Endometrial microvascular endothelial cells (primary cell): ENCODE results near the gene OPCML. TPM values are rescaled to one million over a fixed set of nuclear protein-coding genes. Genes with fewer than 3 reads are reported as not detected.

Source experiments
- in situ Hi-C: cut with HindIII; loops from 2 replicates; pipeline ENCODE4 v1.10.0; 2017; ENCODE audit warnings: low sequenced_read_pairs, low pct_unique_long_range_greater_than_20kb; ENCODE audit errors: inconsistent ontology term
- total RNA-seq: library from RNA; depleted of rRNA; stranded (reverse); fragments of >200 nt; gene quantifications from one replicate; pipeline ENCODE4 v1.2.3, GENCODE V29; 2015; ENCODE audit errors: inconsistent ontology term

OPCML gene
- total RNA-seq, 1 donor from 2014 or later, result not detected

DNA sequence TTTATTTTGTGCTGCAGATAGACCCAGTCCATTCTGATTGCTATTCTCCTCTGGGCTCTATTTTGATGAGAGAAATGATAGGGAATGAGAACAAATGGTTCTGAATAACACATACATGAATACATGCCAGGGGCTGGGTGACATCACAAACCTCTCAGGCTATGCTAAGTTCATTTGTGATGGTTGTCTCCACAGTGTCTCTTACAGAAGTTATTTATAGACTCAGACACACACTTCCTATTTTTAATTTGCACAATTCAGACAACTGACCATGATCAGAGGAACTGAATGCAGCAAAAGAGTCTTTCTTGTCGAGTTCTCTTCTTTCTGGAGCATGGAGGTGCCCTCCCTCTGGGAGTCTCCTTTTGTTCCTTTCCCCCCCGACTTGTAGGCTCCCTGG, 991.7 kb downstream of the OPCML start:
- in situ Hi-C loops, result no loop called here

DNA sequence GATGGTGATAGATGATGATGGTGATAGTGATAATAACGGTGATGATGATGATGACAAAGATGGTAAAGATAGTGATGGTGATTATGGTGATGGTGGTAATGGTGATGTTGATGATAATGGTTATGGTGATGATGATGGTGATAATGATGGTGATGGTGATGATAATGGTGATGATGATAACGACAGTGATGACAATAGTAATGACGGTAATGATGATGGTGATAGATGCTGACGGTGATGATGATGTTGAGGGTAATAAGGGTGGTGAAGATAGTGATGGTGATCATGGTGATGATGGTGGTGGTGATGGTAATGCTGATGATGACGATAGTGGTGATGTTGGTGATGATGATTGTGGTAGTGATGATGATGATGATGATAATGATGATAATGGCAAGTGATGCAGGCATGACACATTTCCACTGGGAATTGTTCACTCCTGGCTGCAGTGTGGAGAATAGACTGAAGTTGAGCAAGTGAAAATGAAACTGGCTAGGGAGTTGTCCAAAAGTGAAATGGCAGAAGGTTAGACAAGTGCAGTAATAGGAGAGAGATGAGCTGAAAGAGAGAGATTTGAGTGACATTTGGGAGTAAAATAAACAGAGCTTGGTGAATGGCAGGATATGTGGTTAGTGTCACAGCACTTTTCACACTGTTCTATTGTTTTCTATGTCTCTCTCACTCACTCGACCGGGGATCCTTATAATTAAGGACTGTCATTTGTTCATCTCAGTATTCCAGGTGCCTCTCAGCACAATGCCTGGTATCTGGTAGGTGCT, 992.5 kb downstream of the OPCML start:
- in situ Hi-C loops, result no loop called here

DNA sequence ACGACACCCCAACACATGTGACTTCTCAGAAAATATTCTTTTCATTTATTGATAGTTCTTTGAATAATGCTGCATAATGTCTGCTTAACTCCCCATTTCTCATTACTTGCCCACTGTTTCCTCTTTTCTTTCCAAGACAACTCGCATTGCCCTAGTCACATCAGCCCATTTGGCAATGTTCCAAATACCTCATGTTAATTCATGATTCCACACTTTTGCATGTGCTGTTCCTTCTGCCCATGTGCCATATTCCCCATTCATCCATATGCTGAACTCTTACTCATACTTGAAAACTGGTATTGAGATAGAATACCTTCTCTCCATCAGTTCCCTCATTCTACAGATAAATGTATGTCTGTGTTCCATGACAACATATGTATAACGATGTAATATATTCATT, 993.7 kb downstream of the OPCML start:
- in situ Hi-C loops, result no loop called here

DNA sequence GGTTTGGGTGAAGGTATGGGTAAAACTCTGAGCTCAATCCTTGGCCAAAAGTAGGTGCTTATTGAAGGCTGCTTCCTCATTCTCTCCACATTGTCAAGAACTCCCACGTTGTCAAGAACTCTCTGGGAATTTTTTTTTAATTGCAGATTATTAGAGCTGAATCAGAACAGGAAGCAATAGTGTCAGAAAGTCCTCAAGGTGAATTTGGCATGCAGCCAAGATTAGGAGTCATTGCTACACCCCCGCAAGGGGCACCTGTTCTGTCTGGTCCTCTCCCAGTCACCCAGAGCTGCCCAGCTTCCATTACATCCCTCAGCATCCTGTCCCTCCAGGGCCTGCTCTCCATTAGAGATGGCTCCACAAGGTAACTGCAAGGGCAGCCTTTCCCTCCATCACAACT, 996.5 kb downstream of the OPCML start:
- in situ Hi-C loops, result no loop called here

DNA sequence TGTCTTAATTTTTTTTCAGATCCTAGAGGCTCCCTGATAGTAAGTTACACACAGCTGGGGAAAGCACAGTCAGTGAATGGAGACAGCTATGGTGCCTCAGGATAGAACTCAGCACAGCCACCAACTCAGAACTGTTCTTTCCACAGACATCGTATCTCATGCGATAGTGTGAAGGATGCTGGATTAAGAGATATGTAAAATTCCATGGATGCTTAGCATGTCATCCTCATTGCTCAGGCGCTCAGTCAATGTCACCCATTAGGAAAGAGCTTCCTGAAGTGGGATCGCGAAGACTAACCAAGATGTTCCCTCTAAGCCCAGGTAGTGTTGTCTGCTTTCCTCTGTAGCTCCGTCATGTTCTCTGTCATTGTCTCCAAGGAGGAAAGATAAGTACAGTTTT, 1000.4 kb downstream of the OPCML start:
- in situ Hi-C loops, result no loop called here

DNA sequence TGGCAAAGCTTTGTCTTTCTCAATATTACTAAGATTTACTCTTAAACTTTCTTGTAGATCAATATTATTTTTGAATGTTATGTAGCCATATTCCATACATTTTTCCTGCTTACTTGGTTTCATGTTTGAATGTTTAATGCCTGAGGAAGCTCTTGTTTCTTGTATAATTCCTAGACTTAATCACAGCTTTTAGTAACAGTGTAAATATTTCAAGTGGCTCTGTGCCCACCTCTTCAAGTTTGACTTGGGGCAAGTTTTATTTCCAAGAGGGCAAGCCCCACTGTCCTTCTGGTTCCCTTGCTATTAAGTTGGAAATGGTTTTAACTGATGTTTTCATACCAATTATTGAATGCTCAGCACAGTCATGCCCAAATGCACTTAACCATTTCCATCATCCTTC, 1004.1 kb downstream of the OPCML start:
- in situ Hi-C loops, result no loop called here

DNA sequence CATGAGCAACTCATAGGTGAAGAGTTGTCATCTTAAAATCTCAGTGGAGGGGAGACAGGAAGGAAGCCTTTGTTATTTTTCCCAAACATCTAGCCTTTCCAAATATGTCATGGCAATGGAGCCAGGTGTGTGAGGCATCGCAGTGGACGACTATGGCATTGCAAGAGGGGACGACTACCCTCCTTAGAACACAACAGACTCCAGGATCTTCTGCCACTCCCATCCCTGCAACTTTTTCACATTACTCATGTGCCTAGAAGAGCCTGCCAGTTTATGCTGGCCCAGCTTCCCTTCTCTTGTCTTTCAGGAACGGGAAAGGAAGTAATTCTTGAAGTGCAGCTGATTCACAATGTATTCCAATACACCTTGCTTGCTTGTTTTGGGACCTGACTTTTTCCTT, 1008.4 kb downstream of the OPCML start:
- in situ Hi-C loops, result no loop called here

DNA sequence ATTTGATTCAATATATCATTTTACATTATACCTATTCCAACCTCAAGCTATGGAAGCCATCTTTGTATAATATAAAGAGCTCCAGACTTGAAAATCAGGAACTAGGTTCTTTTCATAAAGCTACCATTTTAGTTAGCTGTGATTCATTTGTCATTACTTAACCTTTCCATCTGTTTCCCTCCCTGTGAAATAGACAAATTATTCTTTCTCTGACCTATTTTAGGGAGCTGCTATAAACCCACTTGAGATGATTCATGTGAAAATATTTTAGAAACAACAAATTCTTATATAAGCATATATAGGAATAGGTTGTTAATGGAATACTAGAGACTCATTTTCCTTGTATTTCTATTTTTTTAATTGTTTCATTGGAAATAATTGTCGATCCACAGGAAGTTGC, 1012.1 kb downstream of the OPCML start:
- in situ Hi-C loops, result no loop called here

DNA sequence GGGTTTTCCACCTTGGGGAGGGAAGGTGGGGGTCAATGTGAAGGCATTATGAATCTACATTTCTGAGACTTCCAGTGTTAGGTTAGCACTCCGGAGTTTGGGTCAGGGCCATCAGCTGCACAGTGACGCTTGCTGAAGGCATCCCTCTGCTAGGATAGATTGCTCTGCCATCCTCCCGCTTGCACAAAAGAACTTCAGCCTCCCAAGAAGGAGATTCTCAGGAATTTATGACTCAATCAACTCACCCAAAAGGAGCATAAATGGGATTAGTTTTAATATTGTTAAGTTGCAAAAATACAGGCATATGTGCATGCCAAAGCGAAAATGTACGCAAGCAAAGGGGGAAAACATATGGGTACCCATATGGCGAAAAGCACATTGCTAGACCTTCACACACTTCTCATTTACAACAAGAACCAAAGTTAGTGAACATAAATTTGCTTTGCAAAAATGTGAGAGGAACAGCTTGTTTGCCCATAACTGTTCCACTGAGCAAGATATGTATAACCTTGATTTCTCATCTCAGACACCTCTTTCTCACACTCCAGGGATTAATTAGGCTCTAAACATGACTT, 1013.0 kb downstream of the OPCML start:
- in situ Hi-C loops, result no loop called here

DNA sequence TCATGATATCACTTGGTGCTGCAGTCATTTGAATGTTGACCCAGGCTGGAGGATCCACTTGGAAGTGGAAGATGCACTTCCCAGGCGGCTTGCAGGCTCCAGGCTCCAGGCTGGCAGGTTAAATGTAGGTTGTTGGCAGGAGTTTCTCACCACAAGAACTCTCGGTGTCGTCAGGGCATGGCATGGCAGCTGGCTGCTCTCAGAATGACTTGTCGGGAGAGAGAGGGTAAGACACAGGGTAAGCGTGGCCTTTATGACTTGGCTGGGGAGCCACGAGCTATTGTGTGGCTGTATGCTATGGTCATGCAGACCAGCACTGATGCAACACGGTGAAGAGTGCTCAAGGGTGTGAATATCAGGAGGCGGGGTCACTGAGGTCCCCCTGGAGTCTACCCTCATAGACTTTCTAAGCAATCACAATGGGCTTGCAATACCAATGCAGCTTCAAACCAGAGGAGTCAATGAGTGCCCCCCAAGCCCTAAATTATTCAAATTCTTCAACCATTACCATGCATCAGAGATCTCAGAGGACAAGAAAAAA, 1027.7 kb downstream of the OPCML start:
- in situ Hi-C loops, result no loop called here

DNA sequence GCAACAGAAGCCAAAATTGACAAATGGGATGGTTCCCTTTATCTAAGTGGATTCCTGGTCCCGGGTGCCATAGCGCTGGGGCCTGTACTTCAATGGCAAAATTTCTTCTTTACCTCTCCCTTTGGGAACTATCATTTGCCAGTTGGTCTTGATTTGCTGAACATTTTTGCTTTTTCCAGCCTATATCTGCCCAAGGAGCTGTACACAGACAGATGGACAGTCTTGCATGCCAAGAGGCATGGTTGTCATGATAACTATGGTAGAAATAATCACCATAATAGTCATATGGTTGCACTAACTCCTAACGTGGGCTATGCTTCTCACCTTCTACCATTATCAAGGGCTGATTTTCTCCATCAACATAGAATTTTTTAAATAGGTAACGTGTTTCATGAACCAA, 1030.9 kb downstream of the OPCML start:
- in situ Hi-C loops, result no loop called here

DNA sequence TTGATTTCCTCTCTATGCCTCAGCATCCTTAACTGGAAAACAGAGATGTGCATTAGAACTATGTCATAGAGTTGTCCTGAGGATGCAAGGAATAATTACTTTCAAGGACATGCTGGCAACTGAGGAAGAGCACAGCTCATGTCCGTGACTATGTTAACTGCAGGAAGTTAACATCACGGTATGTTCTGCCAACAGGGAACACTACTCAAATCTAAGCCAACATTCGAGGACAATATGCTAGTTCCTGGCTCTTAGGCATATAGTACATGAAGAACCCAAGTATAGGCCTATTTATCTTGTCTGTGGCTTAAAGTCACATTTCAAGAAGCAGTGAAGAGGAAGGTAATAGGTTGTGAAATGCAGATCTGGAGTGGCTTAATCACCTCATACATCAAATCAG, 1032.6 kb downstream of the OPCML start:
- in situ Hi-C loops, result no loop called here

DNA sequence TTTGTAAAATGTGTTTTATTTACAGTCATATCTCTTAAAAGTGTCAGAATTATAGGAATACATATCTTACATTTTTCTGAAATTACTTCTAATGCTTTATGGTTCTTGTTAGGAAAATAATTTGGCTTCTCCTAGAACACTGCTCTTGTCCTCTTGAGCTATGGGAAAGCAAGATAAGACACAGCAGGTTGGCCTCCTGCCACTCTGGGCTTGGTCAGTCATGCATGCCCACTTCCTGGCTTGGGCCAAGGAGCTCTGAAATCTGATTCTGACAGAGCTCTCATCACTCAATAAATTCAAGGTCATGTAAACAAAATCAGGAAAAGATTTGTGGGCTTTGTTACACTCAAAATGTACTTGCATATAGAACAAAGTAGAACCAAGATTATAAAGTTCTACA, 1036.0 kb downstream of the OPCML start:
- in situ Hi-C loops, result no loop called here

DNA sequence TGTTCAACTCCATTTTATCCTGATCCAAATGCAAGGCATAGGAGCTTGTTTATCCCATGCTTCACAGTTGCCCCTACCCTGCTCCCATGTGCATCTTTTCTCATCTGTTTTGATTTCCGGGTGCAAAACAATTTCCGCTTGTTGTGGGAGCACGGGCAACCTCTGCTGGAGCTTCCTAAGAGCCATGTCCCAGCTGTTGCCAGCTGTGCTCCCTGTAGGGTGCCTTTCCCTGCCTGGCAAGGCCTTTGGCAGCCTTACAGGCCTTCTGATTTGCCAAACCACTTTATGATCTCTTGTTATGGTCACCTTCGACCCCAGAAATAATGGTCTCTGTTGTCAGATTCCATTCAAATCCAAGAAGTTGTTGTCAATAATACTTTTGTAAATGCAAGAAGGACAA, 1038.5 kb downstream of the OPCML start:
- in situ Hi-C loops, result no loop called here

DNA sequence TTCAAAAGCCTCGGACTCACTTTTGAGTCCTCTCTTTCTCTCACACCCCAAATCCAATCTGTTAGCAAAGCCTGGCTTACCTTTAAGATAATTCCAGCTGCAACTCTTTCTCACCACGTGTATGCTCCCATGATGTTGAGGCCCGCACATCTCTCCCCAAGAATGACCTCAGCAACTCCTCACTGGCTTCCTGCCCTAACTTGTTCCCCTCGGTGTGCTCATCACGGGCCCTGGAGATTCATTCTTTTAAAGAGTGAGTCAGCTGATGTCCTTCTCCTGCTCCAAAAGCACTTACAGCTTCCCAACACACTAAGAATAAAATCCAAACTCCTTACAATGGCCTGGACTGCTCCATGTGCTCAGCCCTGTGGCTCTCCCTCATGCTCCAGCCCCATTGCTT, 1041.3 kb downstream of the OPCML start:
- in situ Hi-C loops, result no loop called here

DNA sequence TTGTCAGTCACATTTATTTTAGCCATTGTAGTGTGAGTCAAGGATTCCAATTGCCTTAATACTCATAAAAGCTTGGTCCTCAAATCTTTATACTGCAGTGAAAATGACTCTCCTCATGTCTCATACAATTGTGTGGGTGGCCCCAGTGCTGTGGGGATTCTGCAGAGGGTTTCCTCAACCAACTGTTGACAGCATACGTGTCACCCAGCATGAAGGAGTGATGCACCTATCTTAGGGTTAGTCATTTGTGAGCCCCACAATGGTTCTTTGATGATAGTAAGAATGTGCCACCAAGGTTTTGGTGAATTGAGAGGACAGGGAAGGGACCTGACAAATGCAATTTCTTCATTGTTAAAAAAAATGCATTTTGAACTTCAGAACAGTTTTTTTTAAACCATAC, 1046.2 kb downstream of the OPCML start:
- in situ Hi-C loops, result no loop called here

DNA sequence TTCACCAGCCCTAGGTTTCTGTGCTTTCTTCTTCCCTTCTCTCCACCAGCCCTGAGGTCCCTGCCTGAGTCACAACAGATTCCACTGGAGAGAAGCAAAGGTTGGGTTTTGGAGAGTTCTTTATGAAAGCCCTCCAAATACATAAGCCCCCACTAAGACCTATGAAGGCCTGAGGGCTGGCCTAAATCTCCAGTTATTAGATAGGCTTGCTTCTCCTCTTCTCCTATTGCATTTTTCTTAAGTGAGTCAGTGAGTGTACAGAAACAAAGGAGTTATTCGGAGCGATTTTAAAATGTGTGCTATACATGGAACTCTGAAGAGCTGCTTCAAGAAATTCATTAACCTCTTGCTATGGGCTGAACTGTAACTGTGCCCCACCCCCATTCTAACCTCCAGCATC, 1057.3 kb downstream of the OPCML start:
- in situ Hi-C loops, result no loop called here

DNA sequence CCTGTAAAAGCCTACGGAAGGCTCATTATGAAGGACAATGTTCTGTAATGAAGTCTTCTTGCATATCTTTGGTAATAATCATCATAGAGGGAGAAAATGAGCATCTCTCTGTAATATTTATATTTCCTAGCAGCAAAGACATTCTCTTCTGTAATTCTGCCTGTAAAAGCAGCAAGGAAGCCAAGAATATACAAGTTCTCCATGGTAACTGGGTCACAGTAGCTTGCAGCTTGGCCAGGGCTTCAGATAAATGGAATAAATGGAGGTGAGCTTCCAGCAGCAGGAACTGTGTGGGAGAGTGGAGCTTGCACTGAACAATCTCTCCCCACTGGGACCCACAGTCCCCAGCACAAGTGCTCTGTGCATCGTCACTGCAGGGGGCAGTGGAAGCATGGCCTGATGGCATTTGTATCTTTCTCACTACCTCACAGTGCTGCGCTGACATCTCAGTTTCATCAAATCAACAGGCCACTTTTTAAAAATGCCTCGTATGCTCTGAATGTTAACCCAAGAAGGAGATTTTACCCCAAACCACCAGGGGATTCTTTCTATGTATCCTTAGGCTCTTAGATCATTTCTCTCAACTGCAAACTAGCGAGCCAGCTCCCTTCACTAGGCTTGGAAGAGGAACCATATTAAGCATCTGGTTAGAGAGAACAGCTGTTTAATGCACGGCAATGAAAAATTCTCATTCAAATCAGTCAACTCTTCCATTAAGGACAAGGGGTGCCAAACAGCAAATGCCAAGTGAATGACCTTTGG, 1059.7 kb downstream of the OPCML start:
- in situ Hi-C loops, result no loop called here

DNA sequence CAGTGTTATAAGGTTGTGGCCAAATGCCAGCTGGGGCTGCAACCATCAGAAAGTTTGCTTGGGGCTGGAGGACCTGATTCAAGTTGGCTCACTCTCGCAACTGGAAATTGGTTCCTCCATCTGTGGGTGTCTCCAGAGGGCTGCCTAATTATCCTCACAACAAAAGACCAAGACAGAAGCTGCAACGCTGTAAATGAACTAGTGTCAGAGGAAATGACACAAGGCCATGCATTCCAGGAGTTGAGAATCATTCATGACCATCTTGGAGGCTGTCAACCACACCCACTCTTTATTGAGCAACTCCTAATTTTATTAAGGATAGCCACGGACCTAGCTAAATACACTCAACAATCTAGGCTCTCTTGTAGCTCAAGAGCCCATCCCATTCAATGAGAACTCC, 1060.8 kb downstream of the OPCML start:
- in situ Hi-C loops, result no loop called here

DNA sequence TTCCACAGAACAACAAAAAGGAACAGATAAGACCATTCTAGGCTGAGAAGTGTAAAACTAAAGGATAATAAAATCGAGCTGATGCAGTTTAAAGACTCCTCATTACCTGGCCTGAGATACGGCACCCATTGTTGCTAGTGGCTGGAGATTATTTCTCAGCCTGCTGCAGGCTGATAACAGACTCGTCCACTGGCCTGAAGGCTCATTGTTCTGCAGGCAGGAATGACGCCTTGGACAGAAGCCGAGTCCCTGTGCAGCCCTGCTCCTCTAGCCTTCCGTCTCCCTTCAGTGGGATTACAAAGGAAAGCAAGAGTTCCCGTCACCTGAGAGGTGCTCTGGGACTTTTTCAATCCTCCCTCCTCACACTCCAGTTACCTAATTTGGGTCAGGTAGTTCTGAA, 1065.3 kb downstream of the OPCML start:
- in situ Hi-C loops, result no loop called here
